IPS-15b (cell line): Measurements from ENCODE around the gene MEGF6.

Experiments used
- H3K27me3 ChIP-seq: one replicate; pipeline ENCODE4 v1.6.1; 2013; ENCODE audit warnings: low read length; ENCODE audit not compliant: control insufficient read depth, insufficient read depth
- H3K36me3 ChIP-seq: one replicate; pipeline ENCODE4 v1.6.1; 2013; ENCODE audit warnings: low read length; ENCODE audit not compliant: control insufficient read depth, insufficient read depth
- H3K4me1 ChIP-seq: one replicate; pipeline ENCODE4 v1.6.1; 2013; ENCODE audit warnings: mild to moderate bottlenecking, low read length; ENCODE audit not compliant: control insufficient read depth, insufficient read depth
- H3K4me3 ChIP-seq: one replicate; pipeline ENCODE4 v1.5.1; 2013; ENCODE audit warnings: low read depth, low read length
- H3K9ac ChIP-seq: one replicate; pipeline ENCODE4 v1.6.1; 2013; ENCODE audit warnings: low read depth, mild to moderate bottlenecking, low read length
- H3K9me3 ChIP-seq: one replicate; pipeline ENCODE4 v1.6.1; 2013; ENCODE audit warnings: mild to moderate bottlenecking, low read length; ENCODE audit not compliant: control insufficient read depth, insufficient read depth

Gene MEGF6

DNA sequence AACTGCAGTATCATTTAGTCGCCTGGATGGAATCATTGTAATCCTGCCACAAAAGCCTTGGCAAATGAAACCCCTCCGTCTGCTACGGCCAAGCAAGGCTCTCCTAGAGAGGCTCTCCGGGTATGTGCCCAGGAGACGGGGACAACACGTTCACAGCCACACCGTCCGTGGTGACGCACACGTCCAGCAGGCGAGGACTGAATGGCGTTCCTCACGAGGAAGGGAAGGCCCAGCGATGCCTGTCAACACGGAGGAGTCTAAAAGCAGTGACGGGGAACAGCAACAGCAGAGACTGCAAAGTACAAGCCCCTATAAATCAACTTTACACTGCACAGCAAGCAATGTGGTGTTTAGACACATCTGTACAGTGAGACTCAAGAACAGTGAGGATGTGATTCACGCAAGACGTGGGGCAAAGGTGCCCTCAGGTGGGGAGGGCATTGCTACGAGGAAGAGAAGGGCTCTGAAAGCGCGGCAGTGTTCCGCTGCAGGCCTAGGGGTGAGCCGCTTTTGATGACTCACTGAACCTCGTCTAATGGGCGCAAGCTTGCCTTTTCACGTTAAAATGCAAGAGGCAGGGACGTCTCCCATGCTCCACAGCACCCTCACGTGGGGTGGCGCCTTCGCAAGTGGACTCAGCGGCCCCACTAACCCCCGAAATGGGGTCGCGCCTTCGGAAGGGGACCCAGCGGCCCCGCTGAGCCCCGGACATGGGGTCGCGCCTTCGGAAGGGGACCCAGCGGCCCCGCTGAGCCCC, 31.8 kb upstream of the MEGF6 start:
- Histone ChIP-seq H3K27me3 (no peaks in the 10 kb centered on the region), H3K4me1 (no peaks in the 10 kb centered on the region), H3K4me3 (no peak overlapping the region), H3K9ac (peak overlapping the region; percentile 24), H3K36me3 (peaks cover 6% of the 10 kb centered on the region), H3K9me3 (no peaks in the 10 kb centered on the region)

GRCh38 chr1:3641816-3642215, 30.5 kb upstream of the MEGF6 start:
- Histone ChIP-seq H3K9me3 (no peaks in the 10 kb centered on the region), H3K9ac (no peak overlapping the region), H3K4me1 (no peaks in the 10 kb centered on the region), H3K4me3 (no peak overlapping the region), H3K36me3 (peaks cover 8% of the 10 kb centered on the region), H3K27me3 (no peaks in the 10 kb centered on the region)

DNA sequence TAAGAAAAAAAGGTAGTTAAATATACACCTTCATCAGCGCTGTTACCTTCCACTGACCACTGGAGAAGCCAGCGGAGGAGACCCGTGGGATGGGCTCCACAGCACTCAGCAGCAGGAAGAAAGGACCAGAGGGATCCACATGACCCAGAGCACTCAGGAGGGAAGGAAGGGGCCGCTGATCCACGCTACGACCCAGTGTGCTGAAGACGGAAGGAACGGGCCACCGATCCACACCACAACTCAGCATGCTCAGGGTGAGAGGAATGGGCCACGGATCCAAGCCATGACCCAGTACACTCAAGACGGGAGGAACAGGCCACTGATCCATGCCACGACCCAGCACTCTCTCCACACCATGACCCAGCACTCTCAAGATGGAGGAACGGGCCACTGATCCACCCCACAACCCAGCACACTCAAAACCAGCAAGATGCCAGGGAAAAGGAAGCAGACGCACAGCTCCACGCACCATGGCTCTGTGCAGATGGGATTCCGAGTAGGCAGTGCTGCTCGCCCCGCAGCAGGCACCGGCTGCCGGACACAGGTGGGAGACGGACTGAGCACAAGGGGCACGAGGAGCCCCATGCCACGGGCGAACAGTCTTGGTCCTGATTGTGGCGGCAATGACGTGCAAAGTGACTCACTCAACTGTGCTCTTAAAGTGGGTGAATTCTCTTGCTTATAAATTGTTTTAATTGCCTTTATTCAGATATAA, 29.9 kb upstream of the MEGF6 start:
- H3K36me3 ChIP-seq, result peaks cover 13% of the 10 kb centered on the region
- H3K9me3 ChIP-seq, result no peaks in the 10 kb centered on the region
- no peaks in the 10 kb centered on the region for H3K4me1 ChIP-seq
- H3K9ac ChIP-seq, result no peak overlapping the region
- no peak overlapping the region for H3K4me3 ChIP-seq
- no peaks in the 10 kb centered on the region for H3K27me3 ChIP-seq

- H3K9ac ChIP-seq, result no peak overlapping the region
- peaks cover 14% of the 10 kb centered on the region for H3K36me3 ChIP-seq
- no peak overlapping the region for H3K4me3 ChIP-seq
- no peaks in the 10 kb centered on the region for H3K27me3 ChIP-seq
- no peaks in the 10 kb centered on the region for H3K9me3 ChIP-seq
- no peaks in the 10 kb centered on the region for H3K4me1 ChIP-seq
Measured at GRCh38 chr1:3640121-3640837, 29.0 kb upstream of the MEGF6 start.

GRCh38 chr1:3639397-3639911, 28.1 kb upstream of the MEGF6 start:
- Histone ChIP-seq H3K4me3 (no peak overlapping the region), H3K36me3 (peaks cover 19% of the 10 kb centered on the region), H3K9ac (no peak overlapping the region), H3K27me3 (no peaks in the 10 kb centered on the region), H3K9me3 (no peaks in the 10 kb centered on the region), H3K4me1 (no peaks in the 10 kb centered on the region)

- H3K4me1 ChIP-seq, result no peaks in the 10 kb centered on the region
- no peaks in the 10 kb centered on the region for H3K9me3 ChIP-seq
- no peak overlapping the region for H3K9ac ChIP-seq
- no peaks in the 10 kb centered on the region for H3K27me3 ChIP-seq
- peaks cover 25% of the 10 kb centered on the region for H3K36me3 ChIP-seq
- no peak overlapping the region for H3K4me3 ChIP-seq
Measured at GRCh38 chr1:3638676-3639075, 27.4 kb upstream of the MEGF6 start.

DNA sequence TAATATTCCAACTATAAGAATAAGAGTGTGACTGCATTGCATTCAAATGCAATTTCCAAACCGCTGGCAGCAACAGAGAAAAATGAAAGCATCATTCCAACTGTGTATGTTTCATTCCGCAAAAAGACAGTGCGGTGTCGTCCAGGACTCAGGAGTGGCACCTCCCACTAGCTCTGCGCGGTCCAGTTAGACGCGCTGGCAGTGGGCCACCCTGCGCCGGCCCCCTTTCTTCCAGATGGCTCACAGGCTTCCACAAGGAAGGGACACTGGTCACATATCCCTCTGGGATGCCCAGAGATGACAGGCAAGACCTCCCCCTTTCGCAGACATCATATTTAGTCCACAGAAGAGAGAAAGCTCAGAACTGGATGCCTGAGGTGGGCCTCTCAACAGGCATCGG, 26.7 kb upstream of the MEGF6 start:
- Histone ChIP-seq H3K9ac (no peak overlapping the region), H3K27me3 (no peaks in the 10 kb centered on the region), H3K36me3 (peaks cover 29% of the 10 kb centered on the region), H3K4me1 (no peaks in the 10 kb centered on the region), H3K4me3 (no peak overlapping the region), H3K9me3 (no peaks in the 10 kb centered on the region)

DNA sequence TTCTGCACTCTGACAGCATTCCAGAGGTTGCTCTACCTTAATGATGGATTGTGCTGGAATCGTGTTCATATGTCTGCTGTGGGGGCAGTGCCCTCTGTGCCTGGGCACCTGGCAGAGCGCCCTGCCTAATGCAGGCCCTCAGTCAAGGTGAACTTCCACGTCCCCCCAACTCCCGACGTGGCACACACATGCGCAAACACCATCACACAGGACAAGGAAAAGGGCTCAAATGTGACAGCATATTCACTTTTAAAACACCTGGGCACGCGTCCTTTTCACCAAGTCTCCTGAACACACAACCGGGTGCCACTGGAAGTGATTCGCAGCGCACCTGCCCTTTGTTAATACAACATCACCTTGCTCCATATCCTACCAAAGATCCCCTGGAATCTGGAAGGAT, 25.2 kb upstream of the MEGF6 start:
- no peak overlapping the region for H3K4me3 ChIP-seq
- H3K9ac ChIP-seq, result no peak overlapping the region
- no peaks in the 10 kb centered on the region for H3K27me3 ChIP-seq
- peaks cover 30% of the 10 kb centered on the region for H3K36me3 ChIP-seq
- no peaks in the 10 kb centered on the region for H3K9me3 ChIP-seq
- H3K4me1 ChIP-seq, result peaks cover 4% of the 10 kb centered on the region

GRCh38 chr1:3636080-3636479, 24.8 kb upstream of the MEGF6 start:
- no peak overlapping the region for H3K4me3 ChIP-seq
- H3K9me3 ChIP-seq, result no peaks in the 10 kb centered on the region
- peaks cover 33% of the 10 kb centered on the region for H3K36me3 ChIP-seq
- no peak overlapping the region for H3K9ac ChIP-seq
- peaks cover 4% of the 10 kb centered on the region for H3K4me1 ChIP-seq
- H3K27me3 ChIP-seq, result no peaks in the 10 kb centered on the region

DNA sequence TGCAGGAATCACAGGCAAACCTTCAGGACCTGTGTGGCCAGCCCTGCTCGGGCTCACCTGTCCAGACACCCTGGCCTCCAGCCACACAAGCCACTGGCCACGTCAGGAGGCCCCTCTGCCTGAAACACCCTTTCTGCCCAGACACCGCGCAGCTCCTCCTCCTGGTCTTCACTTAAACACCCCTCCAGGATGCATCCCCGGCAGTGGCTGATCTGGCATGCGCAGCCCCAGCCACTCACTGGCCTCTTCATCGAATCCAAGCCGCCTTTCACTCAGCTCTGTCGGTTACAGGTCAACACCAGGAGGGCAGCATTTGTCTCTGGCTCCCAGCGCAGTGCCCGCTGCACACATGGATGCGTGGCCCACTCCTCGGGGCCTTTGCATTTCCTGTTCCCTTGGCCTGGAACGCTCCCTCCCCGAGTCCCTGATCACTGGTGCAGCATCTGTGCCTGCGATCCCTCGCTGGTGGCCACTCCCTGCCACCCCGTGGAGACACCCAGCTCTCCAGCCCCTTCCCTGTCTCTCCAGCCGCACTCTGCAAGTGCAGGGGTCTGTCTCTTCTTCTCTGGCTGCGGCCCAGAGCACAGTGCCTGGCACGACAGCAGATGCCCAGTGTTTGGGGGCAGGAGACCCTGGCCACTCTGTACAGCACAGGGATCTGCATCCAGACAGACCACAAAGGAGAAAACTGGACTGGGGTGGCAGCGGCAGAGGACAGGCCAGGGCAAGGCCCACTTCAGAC, 22.9 kb upstream of the MEGF6 start:
- Histone ChIP-seq H3K36me3 (peaks cover 42% of the 10 kb centered on the region), H3K9ac (no peak overlapping the region), H3K9me3 (no peaks in the 10 kb centered on the region), H3K4me3 (no peak overlapping the region), H3K27me3 (no peaks in the 10 kb centered on the region), H3K4me1 (peaks cover 4% of the 10 kb centered on the region)

DNA sequence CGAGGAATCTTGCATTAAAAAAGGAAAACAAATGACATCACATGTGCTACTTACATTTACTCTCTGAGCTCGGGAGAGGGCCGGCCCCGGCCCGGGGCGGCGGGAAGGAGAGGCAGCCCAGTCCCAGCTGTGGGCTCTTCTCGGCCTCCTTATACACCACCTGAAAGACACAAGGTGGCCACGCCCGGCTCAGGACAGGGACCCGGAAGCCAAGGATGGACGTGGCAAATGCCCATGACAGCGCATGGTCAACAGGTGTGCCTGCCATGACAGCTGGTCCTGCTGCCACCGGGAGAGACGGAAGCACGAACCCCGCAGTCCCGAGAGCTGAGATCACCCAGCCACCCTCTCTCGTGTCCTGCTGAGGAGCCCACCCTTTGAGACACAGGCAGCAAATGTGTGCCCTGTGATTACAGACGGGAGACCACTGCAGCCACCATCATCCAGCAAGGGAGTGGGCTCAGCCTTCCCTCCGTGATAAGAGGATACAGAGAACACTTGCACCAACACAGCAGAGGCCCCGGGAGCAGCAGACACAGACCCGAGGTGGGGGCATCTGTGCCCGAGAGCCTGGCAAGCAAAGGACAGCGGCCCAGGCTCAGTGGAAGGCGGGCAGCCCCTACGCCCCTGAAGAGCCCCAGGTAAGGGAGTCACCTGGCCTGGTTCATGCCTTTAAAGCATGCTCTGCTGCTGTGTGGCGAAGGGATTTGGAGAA, 22.2 kb upstream of the MEGF6 start:
- H3K4me1 ChIP-seq, result peaks cover 4% of the 10 kb centered on the region
- no peaks in the 10 kb centered on the region for H3K9me3 ChIP-seq
- H3K27me3 ChIP-seq, result no peaks in the 10 kb centered on the region
- peaks cover 48% of the 10 kb centered on the region for H3K36me3 ChIP-seq
- no peak overlapping the region for H3K9ac ChIP-seq
- H3K4me3 ChIP-seq, result no peak overlapping the region
